Gastroesophageal sphincter (tissue), 4 donors: ENCODE data around the gene TPD52L1. TPM values are rescaled to one million over a fixed set of nuclear protein-coding genes. Genes with fewer than 3 reads are reported as not detected.

Experiments
- ATAC-seq: fragments of 150-250 bp; one replicate; pipeline ENCODE4 v1.9.1; 2016; ENCODE audit warnings: mild to moderate bottlenecking, moderate library complexity
- H3K27ac ChIP-seq, 4 donors: fragments of 200-600 bp; sonication (generic) in 3 of 4; 1 replicate in 3 of 4; 2 replicates in 1 of 4; pipeline ENCODE4 v1.5.1; 2016 to 2019
- H3K27me3 ChIP-seq: fragments of 200-600 bp; sonication (generic); one replicate; pipeline ENCODE4 v1.5.1; 2019
- H3K36me3 ChIP-seq, 2 donors: fragments of 200-600 bp; sonication (generic); one replicate each; pipeline ENCODE4 v1.5.1; 2019; ENCODE audit warnings: control low read depth in 1 of 2
- H3K4me1 ChIP-seq, 3 donors: fragments of 200-600 bp; sonication (generic); 1 replicate in 2 of 3; 2 replicates in 1 of 3; pipeline ENCODE4 v1.5.1; 2016 to 2019; ENCODE audit warnings: control low read depth in 2 of 3
- H3K4me3 ChIP-seq, 2 donors: fragments of 200-600 bp; sonication (generic); one replicate each; pipeline ENCODE4 v1.5.1; 2019; ENCODE audit warnings: mild to moderate bottlenecking in 1 of 2, moderate library complexity in 1 of 2
- H3K9me3 ChIP-seq, 3 donors: fragments of 200-600 bp; sonication (generic); one replicate each; pipeline ENCODE4 v1.5.1; 2017 to 2019; ENCODE audit warnings: control low read depth in 2 of 3
- EP300 ChIP-seq: sonication (generic); formaldehyde crosslinking; IDR thresholded peaks from one replicate; pipeline ENCODE4 v1.6.1; 2017; ENCODE audit warnings: antibody characterized with exemption, mild to moderate bottlenecking
- POLR2A ChIP-seq, 2 donors: fragments of 450-650 bp; IDR thresholded peaks; one replicate each; pipeline ENCODE4 v1.6.1; 2017; ENCODE audit warnings: antibody characterized with exemption in 2 of 2, mild to moderate bottlenecking in 2 of 2, moderate library complexity in 1 of 2
- POLR2AphosphoS5 ChIP-seq: sonication (generic); formaldehyde crosslinking; IDR thresholded peaks from one replicate; pipeline ENCODE4 v1.6.1; 2017; ENCODE audit warnings: antibody characterized with exemption
- WGBS, 2 donors: methylation state at CpG; one replicate each; pipeline ENCODE4 v1.1.5; 2018; ENCODE audit warnings: low coverage in 1 of 2; 5-methylcytosine and 5-hydroxymethylcytosine counted together
- total RNA-seq, 4 donors: library from RNA; depleted of rRNA; stranded (reverse); fragments of >200 nt; gene quantifications; one replicate each; pipeline ENCODE4 v1.1.0, GENCODE V29; 2016
- TF ChIP-seq, protein P1 (sequence below), 4 experiments: fragments of 200-600 bp in 2 of 4; fragments of 450-650 bp in 2 of 4; sonication (generic) in 1 of 4; IDR thresholded peaks; one replicate each; pipeline ENCODE4 v1.5.1; 2017 to 2019; ENCODE audit warnings: antibody characterized with exemption in 4 of 4, mild to moderate bottlenecking in 2 of 4, moderate library complexity in 2 of 4

TPD52L1 gene, protein sequence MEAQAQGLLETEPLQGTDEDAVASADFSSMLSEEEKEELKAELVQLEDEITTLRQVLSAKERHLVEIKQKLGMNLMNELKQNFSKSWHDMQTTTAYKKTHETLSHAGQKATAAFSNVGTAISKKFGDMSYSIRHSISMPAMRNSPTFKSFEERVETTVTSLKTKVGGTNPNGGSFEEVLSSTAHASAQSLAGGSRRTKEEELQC
- 10 to 100 TPM; 11.2 to 59.7 (median 20.2) TPM for total RNA-seq

DNA sequence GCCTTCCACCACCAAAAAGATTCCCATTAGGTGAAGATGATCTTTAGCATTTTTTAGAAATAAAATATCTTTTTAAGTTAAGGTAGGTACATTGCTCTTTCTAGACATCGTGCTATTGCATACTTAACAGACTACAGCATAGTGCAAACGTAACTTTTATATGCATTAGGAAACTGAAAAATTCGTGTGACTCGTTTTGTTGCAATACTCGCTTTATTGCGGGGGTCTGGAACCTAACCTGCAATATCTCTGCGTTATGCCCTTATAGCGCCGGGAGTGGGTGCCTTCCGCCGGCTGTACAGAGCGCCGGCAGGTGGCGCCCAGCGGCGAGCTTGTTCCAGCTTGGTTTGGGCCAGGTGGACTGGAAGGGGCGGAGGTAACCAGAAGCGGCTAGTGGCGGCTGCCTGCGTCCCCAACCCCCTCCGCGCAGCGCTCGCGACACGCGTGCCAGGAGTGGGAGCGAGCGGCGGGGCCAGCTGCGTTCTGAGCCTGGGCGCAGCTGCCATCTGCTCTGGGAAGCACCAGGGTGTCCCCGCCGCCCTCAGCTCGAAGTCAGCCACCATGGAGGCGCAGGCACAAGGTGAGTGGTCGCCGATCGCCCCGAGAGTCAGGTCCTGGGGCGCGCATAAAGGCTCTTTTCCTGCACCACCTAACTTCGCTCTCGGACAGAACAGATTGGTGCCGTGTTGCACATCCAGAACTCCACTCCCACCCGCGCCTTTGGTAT is at the start of gene TPD52L1:
TSS of gene TPD52L1 (plus strand) at position 383 of the 727 bp plus-strand sequence. CDS start at position 562, 179 bp downstream.
- 3% methylated on average over 6 of the region's 47 CpGs for WGBS, 2 donors
- Histone ChIP-seq H3K27me3 (no peaks in the 10 kb centered on the region), H3K36me3 (no peaks in the 10 kb centered on the region), H3K27ac (peak within 1 kb of the TSS in 3 of 4 donors; percentile 59 to 67 (median 66)), H3K9me3 (no peaks in the 10 kb centered on the region), H3K4me3 (peak within 1 kb of the TSS; percentile 44 to 65), H3K4me1 (peaks cover 0 to 24% (median 0%) of the 10 kb centered on the region in 3 donors)
- TF ChIP-seq EP300 (no peak), POLR2A (IDR thresholded peaks at IDR 0.05) (no peak), POLR2AphosphoS5 (peak; percentile 46)
- TF ChIP-seq, protein P1, sequence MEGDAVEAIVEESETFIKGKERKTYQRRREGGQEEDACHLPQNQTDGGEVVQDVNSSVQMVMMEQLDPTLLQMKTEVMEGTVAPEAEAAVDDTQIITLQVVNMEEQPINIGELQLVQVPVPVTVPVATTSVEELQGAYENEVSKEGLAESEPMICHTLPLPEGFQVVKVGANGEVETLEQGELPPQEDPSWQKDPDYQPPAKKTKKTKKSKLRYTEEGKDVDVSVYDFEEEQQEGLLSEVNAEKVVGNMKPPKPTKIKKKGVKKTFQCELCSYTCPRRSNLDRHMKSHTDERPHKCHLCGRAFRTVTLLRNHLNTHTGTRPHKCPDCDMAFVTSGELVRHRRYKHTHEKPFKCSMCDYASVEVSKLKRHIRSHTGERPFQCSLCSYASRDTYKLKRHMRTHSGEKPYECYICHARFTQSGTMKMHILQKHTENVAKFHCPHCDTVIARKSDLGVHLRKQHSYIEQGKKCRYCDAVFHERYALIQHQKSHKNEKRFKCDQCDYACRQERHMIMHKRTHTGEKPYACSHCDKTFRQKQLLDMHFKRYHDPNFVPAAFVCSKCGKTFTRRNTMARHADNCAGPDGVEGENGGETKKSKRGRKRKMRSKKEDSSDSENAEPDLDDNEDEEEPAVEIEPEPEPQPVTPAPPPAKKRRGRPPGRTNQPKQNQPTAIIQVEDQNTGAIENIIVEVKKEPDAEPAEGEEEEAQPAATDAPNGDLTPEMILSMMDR (IDR thresholded peaks at IDR 0.05) = peak; percentile 72 to 89 (median 79)
- ATAC-seq = peak; percentile 91

DNA sequence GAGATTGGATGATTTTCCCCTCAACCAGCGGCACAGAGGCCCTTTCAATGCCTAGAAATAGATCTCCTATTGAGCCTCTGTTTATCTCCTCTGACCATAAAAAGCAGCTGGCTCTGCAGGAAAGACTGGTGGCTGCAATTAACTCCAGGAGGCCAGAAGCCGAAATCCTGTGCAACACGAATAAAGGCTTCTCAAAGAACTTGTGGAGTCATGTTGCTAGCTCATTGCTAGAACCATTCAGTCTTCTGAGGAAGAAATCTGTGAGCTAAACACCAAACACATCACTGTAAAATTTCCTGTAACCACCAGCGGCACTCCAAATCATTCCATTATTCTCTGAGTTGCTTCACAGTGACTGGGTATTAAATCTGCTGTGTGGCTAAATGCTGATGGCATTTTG is 49.1 kb upstream of the TPD52L1 start:
- no peak for ATAC-seq

DNA sequence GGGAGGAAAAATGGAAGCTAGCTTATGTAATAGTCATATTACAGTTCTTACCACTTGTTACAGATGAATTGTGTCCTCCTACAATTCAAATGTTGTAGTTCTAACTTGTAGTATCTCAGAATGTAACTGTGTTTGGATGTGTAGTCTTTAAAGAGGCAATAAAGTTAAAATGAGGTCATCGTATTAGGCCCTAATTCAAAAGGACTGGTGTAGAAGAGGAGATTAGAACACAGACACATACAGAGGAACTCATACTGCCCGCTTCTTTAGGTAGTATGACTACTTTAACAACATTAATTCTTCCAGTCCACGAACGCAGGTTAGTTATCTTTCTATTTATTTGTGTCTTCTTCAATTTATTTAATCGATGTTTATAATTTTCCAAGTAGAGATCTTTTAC is 46.5 kb upstream of the TPD52L1 start:
- peaks cover 0 to 12% (median 3%) of the 10 kb centered on the region in 3 donors for H3K4me1 ChIP-seq
- no peaks in the 10 kb centered on the region for H3K27me3 ChIP-seq
- ATAC-seq = no peak
- H3K9me3 ChIP-seq = peaks cover 0 to 34% (median 0%) of the 10 kb centered on the region in 3 donors
- WGBS, 2 donors = 93 to 94% methylated on average over 5 of the region's 5 CpGs
- H3K4me3 ChIP-seq = no peak overlapping the region
- TF ChIP-seq POLR2AphosphoS5 (no peak), EP300 (no peak), POLR2A (IDR thresholded peaks at IDR 0.05) (no peak)
- TF ChIP-seq, protein P1 (IDR thresholded peaks at IDR 0.05) = no peak
- H3K27ac ChIP-seq = no peak overlapping the region
- no peaks in the 10 kb centered on the region for H3K36me3 ChIP-seq

More for the DNA sequence above, 49.1 kb upstream of the TPD52L1 start:
- H3K36me3 ChIP-seq = no peaks in the 10 kb centered on the region
- no peak overlapping the region for H3K4me3 ChIP-seq
- peak overlapping the region in 2 of 4 donors; percentile 48 to 65 for H3K27ac ChIP-seq
- TF ChIP-seq POLR2A (IDR thresholded peaks at IDR 0.05) = no peak
- TF ChIP-seq EP300 = no peak
- TF ChIP-seq, protein P1 (IDR thresholded peaks at IDR 0.05) = no peak
- TF ChIP-seq POLR2AphosphoS5 = no peak
- H3K27me3 ChIP-seq = no peaks in the 10 kb centered on the region
- peaks cover 0 to 8% (median 0%) of the 10 kb centered on the region in 3 donors for H3K9me3 ChIP-seq
- H3K4me1 ChIP-seq = peaks cover 0 to 22% (median 3%) of the 10 kb centered on the region in 3 donors
- WGBS, 2 donors = 55 to 73% methylated on average over 3 to 4 of the region's 4 CpGs

DNA sequence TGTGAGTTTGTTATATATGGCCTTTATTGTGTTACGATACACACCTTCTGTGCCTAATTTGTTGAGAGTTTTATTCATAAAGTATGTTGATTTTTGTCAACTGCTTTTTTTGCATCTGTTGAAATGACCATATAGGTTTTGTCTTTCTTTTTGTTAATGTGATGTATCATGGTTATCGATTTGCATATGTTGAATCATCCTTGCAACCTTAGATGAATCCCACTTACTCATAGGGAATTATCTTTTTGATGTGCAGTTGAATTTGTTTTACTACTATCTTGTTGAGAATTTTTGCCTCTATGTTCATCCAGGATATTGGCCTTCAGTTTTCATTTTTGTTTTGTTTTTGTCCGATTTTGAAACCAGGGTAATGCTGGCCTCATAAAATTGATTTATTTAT is 45.7 kb upstream of the TPD52L1 start:
- ATAC-seq = no peak
- Histone ChIP-seq H3K9me3 (peaks cover 0 to 35% (median 0%) of the 10 kb centered on the region in 3 donors), H3K36me3 (no peaks in the 10 kb centered on the region), H3K27me3 (no peaks in the 10 kb centered on the region), H3K4me3 (no peak overlapping the region), H3K27ac (no peak overlapping the region), H3K4me1 (peaks cover 0 to 7% (median 0%) of the 10 kb centered on the region in 3 donors)
- 93 to 94% methylated on average over 3 of the region's 3 CpGs for WGBS, 2 donors
- no peak for TF ChIP-seq EP300
- TF ChIP-seq POLR2A (IDR thresholded peaks at IDR 0.05) = no peak
- TF ChIP-seq POLR2AphosphoS5 = no peak
- TF ChIP-seq, protein P1 (IDR thresholded peaks at IDR 0.05) = no peak
